Dermis microvascular lymphatic vessel endothelial cell (primary cell): ENCODE results near the gene CACNA2D3. TPM values are rescaled to one million over a fixed set of nuclear protein-coding genes. Genes with fewer than 3 reads are reported as not detected.

Experiments used
- DNase-seq, 2 donors: peaks; one replicate each; pipeline versions ENCODE4 v3.0.0 to v3.0.0-alpha.2; 2010; ENCODE audit warnings: low read depth in 2 of 2
- total RNA-seq: library from RNA; depleted of rRNA; stranded (reverse); fragments of >200 nt; gene quantifications from 2 replicates; pipeline ENCODE4 v1.2.1, GENCODE V29; 2014

The CACNA2D3 gene
- total RNA-seq, 1 donor from 2014 or later: not detected

DNA sequence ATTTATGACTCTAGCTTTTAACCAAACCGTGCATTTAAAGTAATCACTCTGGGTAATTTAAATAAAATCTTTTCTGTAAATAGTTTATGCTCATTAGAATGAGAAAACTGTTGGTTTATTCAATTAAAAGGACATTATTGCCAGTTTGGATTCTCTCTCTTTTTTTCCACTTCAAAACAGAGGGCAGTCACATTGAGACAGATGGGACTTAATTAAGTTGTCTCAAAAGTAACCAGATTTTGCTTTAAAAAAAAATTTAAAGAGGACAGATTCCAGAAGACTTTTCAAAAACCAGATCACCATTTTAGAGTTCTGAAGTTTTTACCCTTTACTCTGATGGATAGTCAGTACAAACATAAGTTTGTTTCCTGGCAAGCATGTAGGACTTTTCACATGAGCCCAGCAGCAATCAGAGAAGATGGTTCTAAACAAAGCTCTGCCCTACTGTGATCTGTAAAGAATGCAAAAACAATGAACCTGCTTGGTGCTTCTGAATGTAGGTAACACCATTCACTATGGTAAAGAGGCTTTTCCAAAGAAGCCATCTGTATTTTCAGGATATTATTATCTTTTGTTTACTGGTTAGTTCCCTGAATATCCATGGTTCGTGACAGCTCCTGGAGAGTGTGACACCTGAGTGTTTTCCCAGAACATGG, 669.3 kb downstream of the CACNA2D3 start:
- no peak for DNase-seq

DNA sequence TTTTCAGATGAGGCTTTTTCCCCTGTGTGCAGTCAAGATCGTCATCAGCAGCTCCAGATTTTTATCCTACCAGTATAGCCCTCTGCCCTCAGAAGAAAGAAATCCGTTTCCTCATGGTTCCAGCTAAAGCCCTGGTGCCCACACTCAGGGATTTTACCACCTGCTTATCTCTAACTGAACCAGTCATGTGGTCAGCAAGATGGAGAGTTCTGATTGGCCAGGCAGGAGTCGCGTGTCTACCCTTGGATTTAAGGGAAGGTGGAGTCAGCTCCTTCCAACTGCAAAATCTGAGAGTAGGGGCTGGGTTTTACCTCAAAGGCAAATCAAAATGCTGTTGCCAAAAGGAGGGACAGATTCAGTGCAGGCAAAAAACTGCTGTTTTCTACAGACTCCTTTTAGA, 670.2 kb downstream of the CACNA2D3 start:
- DNase-seq: no peak

DNA sequence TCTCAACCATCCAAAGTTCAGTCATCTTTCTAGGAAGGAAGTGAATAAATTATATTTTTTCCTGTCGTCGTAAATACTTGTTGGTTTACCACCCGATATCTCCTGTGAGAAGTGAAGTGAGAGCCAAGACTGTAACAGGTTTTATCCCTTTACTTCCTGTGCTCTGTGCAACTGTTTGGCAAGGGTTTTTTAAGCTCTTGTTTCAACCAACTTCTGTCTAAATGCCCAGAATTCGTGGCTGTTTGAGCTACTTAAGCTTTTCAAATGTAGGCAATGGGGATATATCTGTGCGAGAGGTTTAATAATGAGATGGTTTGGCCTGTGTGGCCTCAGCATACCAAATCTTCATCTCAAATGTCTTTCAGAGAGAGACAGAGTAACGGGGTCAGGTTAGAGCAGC, 670.8 kb downstream of the CACNA2D3 start:
- DNase-seq: no peak

DNA sequence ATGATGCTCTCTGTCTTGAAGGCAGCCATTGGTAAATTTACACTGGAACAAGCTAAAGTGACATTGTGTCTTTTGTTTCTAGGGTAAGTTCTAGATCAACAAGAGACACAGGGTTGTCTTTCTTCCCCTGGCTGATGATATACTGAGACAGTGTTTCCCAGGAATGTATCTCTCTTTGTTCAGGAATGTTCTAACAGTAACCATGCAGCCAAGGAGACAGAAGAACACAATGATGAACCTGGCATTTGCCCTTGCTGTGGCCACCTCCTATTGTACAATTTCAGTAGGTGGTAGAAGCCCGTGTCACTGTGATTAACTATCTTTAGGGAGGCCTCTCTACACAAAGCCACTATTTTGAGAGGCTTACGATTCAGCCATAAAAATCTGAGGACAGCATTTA, 674.8 kb downstream of the CACNA2D3 start:
- DNase-seq: no peak

DNA sequence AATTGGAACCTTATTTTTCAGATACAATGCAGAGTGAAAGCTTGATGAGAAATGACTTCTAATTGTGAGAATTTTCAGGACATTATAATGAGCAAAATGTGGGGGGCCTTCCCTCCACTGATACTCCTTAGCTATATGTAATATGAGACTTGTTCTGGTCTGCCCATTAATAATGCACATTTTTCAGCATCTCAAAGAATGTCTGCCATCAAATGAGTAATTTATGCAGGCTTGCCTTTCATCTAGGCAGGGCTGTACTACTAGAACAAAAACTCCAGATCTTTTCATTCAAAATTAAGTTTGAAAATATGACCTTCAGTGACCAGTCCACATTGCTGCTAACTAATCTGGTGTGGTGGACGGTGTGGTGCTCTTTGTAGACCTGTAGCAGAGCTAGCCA, 678.1 kb downstream of the CACNA2D3 start:
- no peak for DNase-seq

DNA sequence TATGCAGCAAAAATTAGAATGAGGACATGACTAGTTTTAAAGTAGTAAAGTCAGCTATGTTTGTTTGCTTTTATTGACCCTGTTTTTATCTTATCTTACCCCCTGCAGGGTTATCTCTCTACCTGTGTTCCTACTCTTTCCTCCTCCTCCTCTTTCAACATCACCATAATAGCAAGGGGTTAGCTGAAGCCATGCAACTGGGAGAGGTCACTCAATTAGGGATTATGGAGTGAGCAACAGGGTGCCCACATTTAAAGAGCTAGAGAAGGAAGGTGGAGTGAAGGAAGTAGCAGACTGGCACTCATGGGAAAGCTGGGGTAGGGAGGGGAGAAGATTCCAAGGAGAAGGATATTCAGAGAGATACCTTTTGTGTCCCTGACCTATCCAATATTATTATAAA, 679.6 kb downstream of the CACNA2D3 start:
- no peak for DNase-seq

DNA sequence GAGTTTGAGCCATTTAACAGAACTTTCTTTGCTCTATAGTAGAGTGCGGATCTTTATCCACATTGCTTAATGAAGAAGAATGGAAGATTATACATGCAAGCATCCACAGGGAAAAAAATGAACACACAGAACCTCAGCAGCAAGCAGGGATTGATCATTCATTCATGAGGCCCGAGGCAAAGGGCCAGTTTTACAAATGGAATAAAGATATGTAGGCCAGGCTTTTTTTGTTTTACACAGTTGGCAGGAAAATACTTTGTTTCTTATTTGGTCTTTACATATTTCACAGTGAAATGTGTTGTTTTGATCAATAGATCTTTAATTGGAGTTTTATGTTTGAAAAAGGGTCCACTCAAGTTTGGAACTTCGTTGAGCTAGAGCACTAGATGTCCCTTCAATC, 688.0 kb downstream of the CACNA2D3 start:
- DNase-seq: no peak

DNA sequence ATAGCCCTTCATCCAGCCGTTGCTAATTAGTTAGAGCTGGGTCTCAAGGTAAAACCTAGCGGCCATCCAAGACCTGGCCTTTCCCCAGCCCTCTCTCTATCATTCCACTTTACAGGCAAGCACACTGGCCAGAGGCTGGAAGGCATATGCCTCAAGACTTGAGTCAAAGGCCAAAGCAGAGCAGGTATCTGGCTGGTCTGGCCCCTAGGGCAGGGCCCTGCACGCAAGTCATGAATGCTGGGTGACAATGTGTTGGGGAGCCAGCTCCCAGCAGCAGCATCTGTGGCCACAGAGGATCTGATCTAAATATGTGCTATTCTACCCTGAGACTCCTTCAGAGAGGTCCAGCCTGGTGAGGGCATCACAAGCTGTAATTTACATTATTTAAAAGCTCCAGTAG, 691.9 kb downstream of the CACNA2D3 start:
- no peak for DNase-seq

DNA sequence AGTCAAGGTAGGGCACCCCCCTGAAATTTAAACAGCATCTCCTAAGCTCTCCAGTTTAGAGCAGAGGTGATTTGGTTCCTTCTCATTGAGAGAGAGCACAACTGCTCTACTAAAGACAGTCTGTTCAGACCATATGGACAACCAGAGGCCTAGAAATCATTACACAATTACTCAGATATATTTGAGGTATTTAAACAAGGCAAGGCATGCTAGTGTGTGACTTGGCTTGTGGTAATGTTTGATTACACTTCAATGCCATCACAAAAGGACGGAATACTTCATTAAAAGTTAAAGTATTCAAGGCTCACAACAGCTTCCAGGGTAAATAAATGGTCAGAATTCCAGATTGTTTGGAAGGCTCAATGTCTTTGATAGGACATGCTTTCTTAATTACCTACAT, 695.3 kb downstream of the CACNA2D3 start:
- DNase-seq: no peak

DNA sequence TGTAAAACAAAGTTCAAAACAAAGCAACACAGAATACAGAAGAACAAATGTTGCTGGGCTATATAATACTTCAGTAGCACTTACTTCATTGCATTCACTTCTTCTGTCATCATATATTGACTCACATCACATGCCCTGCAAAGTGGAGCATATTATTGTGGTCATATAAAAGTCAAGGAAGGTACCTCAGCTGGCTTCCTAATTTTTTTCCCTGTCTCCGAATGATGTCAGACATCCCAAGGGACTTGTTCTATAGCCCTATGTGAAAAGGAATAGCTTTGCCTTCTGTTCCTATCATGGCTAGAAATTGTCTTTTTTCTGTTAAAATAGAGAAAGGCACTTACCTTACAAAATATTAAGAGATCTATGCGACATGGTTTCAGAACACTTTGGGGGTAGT, 696.1 kb downstream of the CACNA2D3 start:
- no peak for DNase-seq

DNA sequence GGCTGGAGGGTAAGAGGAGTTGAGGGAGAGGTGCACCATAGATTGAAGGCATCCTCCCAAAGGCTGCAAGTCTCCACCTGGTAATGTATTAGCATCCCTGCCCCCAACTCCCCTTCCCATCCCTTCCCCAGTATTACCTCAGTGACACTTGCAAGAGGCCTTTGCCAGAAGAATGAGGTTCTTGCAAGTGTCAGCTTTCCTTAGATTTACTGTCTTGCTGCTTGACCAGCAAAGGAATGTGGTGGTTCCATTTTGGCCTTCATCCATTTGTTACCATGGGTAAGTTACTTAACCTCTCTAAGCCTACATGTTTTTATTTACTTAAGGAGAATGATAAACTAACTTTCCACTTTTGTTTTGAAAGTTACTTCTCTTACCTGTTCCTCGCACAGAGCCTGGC, 696.6 kb downstream of the CACNA2D3 start:
- no peak for DNase-seq

DNA sequence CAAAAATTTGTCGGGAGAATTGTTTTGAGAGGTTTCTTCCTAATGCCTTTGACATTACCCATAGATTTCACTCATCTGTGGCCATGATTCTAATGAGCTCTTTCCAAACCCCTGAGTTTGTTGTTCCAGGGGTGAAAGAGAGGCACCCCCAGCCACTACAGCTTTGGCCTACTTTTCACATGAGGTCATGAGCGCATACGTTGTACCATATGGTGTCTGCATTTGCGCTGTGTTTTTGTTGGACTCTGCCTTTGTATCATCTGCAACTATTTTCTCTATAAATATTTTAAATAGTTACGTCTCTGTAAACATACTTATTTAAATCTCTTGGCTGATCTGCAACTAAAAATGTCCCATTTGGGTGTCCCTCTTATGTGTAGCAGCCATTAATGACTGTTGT, 697.6 kb downstream of the CACNA2D3 start:
- no peak for DNase-seq

DNA sequence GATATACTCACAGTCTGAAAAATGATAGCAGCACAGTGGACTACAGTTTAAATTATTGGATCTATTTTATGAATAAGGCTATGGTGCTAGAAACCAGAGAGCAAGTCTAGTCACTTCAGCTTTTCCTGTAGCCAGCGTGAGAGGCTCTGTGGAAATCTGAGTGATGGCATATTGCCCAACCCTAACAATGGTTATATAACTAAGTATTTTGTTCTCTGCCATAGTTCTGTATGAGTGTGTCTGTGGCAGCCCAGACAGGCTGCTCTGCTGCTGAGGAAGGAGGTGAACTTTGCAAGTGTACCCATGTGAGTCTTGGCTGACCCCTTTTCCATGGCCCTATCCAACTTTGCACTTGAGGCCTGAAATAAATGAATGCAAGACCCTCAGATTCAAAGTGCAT, 699.9 kb downstream of the CACNA2D3 start:
- no peak for DNase-seq

DNA sequence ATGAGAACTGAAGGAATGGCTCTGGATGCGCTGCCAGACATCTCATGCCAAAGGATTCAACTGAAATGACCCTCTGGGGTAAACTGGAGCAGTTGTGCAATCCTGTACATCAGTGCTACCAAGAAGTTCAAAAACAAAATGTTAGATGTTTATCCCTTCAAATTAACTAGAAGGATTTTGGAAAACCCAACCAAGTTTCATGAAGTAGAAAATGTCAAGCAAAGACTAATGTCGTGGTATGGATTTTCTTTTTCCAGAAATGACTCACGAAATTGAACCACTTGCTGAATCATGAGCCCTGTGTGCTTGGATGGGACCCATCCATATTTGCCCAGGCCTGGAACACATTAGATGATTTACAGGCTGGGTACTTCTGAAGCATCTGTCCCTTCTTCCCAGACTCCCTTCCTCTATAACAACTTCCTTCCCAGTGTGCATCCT, 703.9 kb downstream of the CACNA2D3 start:
- no peak for DNase-seq

DNA sequence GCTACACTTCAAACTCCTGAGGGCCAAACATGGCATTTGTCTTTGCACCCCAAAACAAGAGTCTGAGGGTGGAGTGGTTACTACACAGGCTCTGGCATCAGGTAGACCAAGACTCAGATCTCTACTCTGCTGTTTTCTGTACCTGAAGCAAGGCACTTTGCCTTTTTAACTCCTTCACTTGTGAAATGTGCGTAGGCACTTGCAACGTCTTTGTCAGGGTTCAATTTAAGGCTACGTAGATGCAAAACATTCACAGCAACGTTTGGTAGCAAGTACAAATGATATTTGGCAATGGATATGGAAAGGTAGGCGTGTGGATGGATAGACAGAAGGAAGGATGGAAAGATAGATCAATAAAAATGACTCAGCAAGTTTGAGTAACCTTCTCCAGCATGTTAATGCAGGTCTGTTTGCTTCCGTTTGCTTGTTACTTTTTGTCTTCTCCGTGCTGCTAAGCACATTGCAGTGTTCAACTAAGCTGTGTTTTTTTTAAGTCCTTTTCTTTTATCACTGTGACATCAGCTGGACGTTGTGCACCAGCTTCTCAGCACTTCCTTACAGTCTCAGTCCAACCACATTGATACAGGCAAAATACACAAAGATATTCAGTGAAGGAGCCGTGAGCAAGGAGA, 704.8 kb downstream of the CACNA2D3 start:
- no peak for DNase-seq

DNA sequence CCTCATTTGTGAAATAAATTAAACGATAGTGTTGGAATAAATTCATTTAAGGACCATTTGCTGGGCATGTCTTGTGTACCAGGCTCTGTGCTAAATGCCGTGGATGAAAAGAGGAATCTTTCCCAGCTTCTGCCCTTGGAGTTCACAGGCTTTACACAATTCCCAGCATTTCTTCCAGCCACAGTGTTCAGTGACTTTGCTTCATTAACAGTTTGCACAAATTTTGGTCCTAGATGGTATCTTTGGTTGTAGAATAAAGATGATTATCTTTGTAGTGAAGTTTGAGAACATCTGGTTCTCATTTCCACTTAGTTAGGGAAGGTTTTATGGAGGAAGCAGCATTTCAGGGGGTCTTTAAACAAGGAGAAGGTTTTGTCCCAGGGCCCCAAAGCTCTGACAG, 705.4 kb downstream of the CACNA2D3 start:
- no peak for DNase-seq

DNA sequence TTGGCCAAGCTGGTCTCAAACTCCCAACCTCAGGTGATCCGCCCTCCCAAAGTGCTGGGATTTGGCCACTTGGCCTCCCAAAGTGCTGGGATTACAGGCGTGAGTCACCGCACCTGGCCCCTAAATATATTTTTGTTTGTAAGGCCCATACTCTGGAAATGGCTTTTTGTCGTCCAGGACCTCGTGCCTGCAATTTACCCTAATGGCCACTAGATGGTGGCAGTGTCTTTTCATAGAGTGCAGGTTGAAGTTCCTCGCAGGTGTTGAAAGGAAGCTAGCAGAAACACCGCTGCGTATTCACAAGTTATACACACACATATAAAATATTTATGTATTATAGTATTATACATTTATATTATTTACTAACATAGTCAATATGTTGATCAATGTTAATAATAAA, 708.3 kb downstream of the CACNA2D3 start:
- DNase-seq: peak in 1 of 2 donors; percentile 7

DNA sequence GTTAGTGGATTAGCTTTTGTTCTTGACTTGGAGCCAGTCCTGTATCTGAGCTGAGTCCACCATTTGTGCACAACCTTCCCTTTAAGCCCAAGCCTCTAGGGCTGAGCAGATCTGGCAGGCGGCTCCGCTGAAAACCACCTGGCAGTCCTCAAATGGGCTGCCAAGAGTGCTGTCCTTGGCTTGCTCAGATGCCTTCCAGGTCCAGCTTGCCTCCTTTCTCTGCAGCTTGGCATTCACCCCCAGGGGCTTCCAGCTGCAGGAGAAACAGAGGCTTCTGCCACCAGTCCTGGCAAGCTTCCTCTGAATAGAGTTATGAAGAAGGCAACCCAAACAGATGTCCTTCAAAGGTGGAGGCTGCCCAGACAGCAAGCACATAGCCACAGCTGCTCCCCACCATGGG, 708.8 kb downstream of the CACNA2D3 start:
- DNase-seq: no peak

DNA sequence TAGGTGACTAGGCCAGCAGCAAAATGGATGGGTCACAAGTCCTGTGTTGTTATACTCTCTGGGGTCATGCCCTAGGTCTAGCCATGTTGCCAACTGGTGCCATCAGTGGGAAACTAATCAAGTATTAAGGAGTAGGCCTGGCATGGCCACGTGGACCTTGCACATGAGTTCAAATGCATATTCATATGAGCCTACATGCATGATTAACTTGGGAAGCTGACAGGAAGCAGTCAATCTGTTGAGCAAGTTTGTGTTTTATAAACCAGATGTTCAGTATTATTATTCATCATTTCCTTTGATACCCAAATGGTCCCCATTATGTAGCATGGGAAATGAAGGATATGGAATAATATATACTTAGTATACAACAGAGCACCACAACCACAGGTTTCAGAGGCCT, 710.5 kb downstream of the CACNA2D3 start:
- no peak for DNase-seq

DNA sequence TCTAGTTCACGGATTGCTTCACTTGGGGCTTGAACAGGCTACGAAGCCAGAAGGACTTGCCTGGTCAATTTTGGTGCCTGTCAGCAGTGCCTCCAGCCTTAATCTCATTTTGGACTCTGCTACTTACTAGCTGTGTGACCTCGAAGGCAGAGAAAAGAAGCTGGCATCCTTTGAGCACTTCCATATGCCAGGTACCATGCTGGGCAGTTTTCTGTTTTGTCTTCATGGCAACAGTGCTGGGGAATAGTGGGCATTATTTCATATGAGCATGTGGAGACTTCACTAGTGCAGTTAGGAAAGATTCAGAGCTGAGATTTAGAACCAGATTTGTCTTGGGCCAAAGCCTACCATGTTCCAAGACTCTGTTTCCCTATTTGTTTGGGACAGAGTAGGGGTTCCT, 713.3 kb downstream of the CACNA2D3 start:
- DNase-seq: no peak

DNA sequence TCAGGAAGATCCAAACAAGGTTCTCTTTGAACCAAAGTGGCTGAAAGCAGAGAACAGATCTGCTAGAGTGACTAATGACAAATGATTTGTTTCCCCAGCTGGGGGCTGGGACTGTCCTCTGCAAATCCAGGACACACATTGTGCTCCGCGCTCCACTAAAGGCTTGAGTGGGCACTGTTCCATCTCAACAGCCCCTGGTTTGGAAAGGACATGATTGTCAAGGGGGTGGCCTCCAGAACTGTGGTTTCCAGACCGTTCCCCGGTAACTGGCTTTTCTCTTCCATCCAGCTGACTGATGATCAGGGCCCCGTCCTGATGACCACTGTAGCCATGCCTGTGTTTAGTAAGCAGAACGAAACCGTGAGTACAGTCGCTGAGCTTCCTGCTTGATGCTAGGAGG, 714.5 kb downstream of the CACNA2D3 start:
- no peak for DNase-seq

DNA sequence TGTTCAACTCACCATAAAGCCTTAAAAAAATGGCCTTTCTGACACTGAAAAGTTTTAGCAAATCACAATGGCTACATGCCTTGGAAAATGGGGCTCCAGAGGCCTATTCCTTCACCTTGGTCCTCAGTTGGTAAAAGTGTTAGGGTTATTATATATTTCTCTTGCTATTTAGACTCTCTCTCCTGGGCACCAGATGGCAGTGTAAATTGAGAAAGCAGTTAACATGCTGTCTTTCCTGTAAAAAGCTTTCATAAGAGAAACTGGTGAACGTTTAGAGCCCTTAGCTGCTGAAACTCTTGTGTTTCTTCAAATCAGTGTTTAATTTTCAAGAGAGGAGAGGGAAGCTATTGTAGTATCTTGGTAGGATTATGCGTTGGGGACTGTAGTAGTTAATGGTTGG, 715.6 kb downstream of the CACNA2D3 start:
- DNase-seq: no peak

DNA sequence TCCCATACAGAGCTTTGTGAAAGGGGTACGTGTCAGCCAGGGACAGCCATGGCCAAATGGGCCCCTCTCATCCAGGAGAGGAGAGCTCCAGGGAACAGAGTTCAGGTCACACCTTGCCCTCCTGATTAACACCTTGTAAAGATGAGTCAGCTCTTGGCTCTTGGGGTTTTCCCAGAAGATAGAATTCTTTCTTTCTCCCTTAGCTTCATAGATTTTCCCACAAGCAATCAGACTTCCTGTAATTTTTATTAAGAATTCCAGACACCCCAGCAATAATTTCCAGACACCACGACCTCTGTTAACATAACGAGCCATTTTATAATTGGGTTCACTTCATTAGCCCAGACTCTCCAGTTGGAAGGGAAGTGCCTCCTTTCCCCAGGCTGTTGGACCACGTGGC, 719.1 kb downstream of the CACNA2D3 start:
- no peak for DNase-seq

DNA sequence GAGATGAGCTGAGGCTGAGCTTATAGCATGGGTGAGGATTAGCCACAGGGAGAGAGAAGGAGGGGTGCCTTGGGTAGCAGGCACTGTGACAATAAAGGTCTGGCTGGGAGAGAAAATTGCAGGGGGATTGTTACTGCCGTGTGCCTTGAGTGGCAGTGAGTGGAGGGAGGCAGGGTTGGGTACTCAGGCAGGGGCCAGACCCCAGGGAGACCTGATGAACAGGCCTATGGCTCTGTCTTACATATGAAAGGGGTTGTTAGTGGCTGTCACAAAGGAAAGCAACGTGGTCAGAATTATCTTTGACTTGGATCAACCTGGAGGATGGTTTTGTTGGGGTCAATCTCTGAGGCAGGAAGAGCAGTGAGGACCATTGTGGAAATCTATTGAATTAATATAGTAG, 721.0 kb downstream of the CACNA2D3 start:
- DNase-seq: no peak
